ENCODE data around the gene GCNA. TPM values are rescaled to one million over a fixed set of nuclear protein-coding genes. Genes with fewer than 3 reads are reported as not detected.
"Not testable (repeated sequence)": the region's sequence is repeated elsewhere in the genome, so short reads cannot be mapped to it uniquely, and the experiment has no call there.

GCNA gene
- total RNA-seq, 2 donors from 2014 or later = 2.1 to 2.3 TPM

DNA sequence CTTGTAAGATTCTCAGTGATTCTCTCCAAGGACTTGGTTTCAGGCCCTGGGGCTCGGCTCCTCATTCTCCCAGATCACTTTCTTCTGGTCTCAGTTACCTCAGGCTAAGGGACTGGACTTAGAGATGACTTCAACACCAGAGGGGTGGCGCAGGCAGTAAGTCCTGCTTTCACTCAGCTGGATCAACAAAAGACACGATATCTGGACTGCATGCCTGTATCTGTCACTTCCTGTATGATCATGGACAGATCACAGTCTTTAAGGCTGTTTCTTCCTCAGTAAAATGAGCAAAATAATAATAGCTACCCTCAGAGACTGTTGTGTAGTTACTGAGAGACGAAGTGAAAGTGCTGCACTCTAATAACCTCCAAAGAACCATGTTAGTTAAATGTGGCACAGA lies 59.6 kb downstream of the GCNA start:
- H3K4me3 Mint-ChIP-seq = no peak overlapping the region
- Histone ChIP-seq H3K27me3 (ENCODE audit: control insufficient read depth, insufficient read depth, low read length, poor library complexity, severe bottlenecking) (no peaks in the 10 kb centered on the region), H3K4me1 (ENCODE audit: control insufficient read depth, insufficient read depth, low read length) (no peaks in the 10 kb centered on the region), H3K27ac (ENCODE audit: low read depth, low read length) (no peak overlapping the region), H3K9me3 (ENCODE audit: control insufficient read depth, low read length) (no peaks in the 10 kb centered on the region), H3K4me3 (ENCODE audit: low read length) (no peak overlapping the region), H3K36me3 (ENCODE audit: control insufficient read depth, insufficient read depth, low read length) (no peaks in the 10 kb centered on the region), H3K9ac (ENCODE audit: extremely low read depth, low read length, poor library complexity, severe bottlenecking) (no peak overlapping the region)
- H3K4me1 Mint-ChIP-seq = peaks cover under 1% of the 10 kb centered on the region
- no peak for TF ChIP-seq CTCF (conservative IDR thresholded peaks at IDR 0.05)
- H3K9me3 Mint-ChIP-seq = peaks cover 38% of the 10 kb centered on the region
- H3K27ac Mint-ChIP-seq = no peak overlapping the region
- no peaks in the 10 kb centered on the region for H3K27me3 Mint-ChIP-seq (ENCODE audit: insufficient read depth)
- WGBS, 2 experiments (ENCODE audit: insufficient coverage in 1 of 2, insufficient read length in 1 of 2) = 95 to 100% methylated on average over 1 to 3 of the region's 4 CpGs
- no peaks in the 10 kb centered on the region for H3K36me3 Mint-ChIP-seq (ENCODE audit: low read depth)
- no peak for DNase-seq

GRCh38 chrX:71638409-71638808 lies 60.2 kb downstream of the GCNA start:
- TF ChIP-seq CTCF (conservative IDR thresholded peaks at IDR 0.05) = no peak
- no peak overlapping the region for H3K27ac ChIP-seq (ENCODE audit: low read depth, low read length)
- Mint-ChIP-seq H3K27me3 (ENCODE audit: insufficient read depth) (no peaks in the 10 kb centered on the region), H3K27ac (no peak overlapping the region), H3K36me3 (ENCODE audit: low read depth) (no peaks in the 10 kb centered on the region), H3K4me3 (no peak overlapping the region), H3K4me1 (no peaks in the 10 kb centered on the region), H3K9me3 (peaks cover 39% of the 10 kb centered on the region)
- 88 to 100% methylated on average over 3 to 4 of the region's 4 CpGs for WGBS, 2 experiments (ENCODE audit: insufficient coverage in 1 of 2, insufficient read length in 1 of 2)
- H3K27me3 ChIP-seq (ENCODE audit: control insufficient read depth, insufficient read depth, low read length, poor library complexity, severe bottlenecking) = no peaks in the 10 kb centered on the region
- H3K4me3 ChIP-seq (ENCODE audit: low read length) = no peak overlapping the region
- no peaks in the 10 kb centered on the region for H3K9me3 ChIP-seq (ENCODE audit: control insufficient read depth, low read length)
- no peaks in the 10 kb centered on the region for H3K4me1 ChIP-seq (ENCODE audit: control insufficient read depth, insufficient read depth, low read length)
- H3K36me3 ChIP-seq (ENCODE audit: control insufficient read depth, insufficient read depth, low read length) = no peaks in the 10 kb centered on the region
- no peak overlapping the region for H3K9ac ChIP-seq (ENCODE audit: extremely low read depth, low read length, poor library complexity, severe bottlenecking)
- DNase-seq = no peak

GRCh38 chrX:71640002-71640401 lies 61.8 kb downstream of the GCNA start:
- H3K4me3 ChIP-seq (ENCODE audit: low read length) = no peak overlapping the region
- H3K4me1 Mint-ChIP-seq = no peaks in the 10 kb centered on the region
- H3K36me3 Mint-ChIP-seq (ENCODE audit: low read depth) = no peaks in the 10 kb centered on the region
- H3K9ac ChIP-seq (ENCODE audit: extremely low read depth, low read length, poor library complexity, severe bottlenecking) = no peak overlapping the region
- no peak for DNase-seq
- H3K27ac Mint-ChIP-seq = no peak overlapping the region
- no peaks in the 10 kb centered on the region for H3K27me3 Mint-ChIP-seq (ENCODE audit: insufficient read depth)
- H3K9me3 Mint-ChIP-seq = peaks cover 38% of the 10 kb centered on the region
- H3K4me1 ChIP-seq (ENCODE audit: control insufficient read depth, insufficient read depth, low read length) = no peaks in the 10 kb centered on the region
- WGBS, 2 experiments (ENCODE audit: insufficient coverage in 1 of 2, insufficient read length in 1 of 2) = 80 to 89% methylated on average over 1 to 4 of the region's 4 CpGs
- H3K36me3 ChIP-seq (ENCODE audit: control insufficient read depth, insufficient read depth, low read length) = no peaks in the 10 kb centered on the region
- H3K4me3 Mint-ChIP-seq = no peak overlapping the region
- H3K27me3 ChIP-seq (ENCODE audit: control insufficient read depth, insufficient read depth, low read length, poor library complexity, severe bottlenecking) = no peaks in the 10 kb centered on the region
- TF ChIP-seq CTCF (conservative IDR thresholded peaks at IDR 0.05) = no peak
- H3K9me3 ChIP-seq (ENCODE audit: control insufficient read depth, low read length) = no peaks in the 10 kb centered on the region
- H3K27ac ChIP-seq (ENCODE audit: low read depth, low read length) = no peak overlapping the region

DNA sequence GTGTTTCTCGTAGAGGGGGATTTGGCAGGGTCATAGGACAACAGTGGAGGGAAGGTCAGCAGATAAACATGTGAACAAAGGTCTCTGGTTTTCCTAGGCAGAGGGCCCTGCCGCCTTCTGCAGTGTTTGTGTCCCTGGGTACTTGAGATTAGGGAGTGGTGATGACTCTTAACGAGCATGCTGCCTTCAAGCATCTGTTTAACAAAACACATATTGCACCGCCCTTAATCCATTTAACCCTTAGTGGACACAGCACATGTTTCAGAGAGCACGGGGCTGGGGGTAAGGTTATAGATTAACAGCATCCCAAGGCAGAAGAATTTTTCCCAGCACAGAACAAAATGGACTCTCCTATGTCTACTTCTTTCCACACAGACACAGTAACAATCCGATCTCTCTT lies 66.2 kb downstream of the GCNA start:
- H3K36me3 Mint-ChIP-seq (ENCODE audit: low read depth); H3K27me3 ChIP-seq (ENCODE audit: control insufficient read depth, insufficient read depth, low read length, poor library complexity, severe bottlenecking); H3K4me3 ChIP-seq (ENCODE audit: low read length); DNase-seq; H3K4me1 ChIP-seq (ENCODE audit: control insufficient read depth, insufficient read depth, low read length); H3K4me3 Mint-ChIP-seq; H3K27ac Mint-ChIP-seq; H3K27me3 Mint-ChIP-seq (ENCODE audit: insufficient read depth); H3K4me1 Mint-ChIP-seq; H3K9ac ChIP-seq (ENCODE audit: extremely low read depth, low read length, poor library complexity, severe bottlenecking); H3K36me3 ChIP-seq (ENCODE audit: control insufficient read depth, insufficient read depth, low read length); H3K9me3 ChIP-seq (ENCODE audit: control insufficient read depth, low read length); H3K27ac ChIP-seq (ENCODE audit: low read depth, low read length): not testable (repeated sequence)
- H3K9me3 Mint-ChIP-seq = peaks cover 62% of the 10 kb centered on the region
- 94 to 100% methylated on average over 1 to 2 of the region's 6 CpGs for WGBS, 2 experiments (ENCODE audit: insufficient coverage in 1 of 2, insufficient read length in 1 of 2)

All from endodermal cell (in vitro differentiated cells).